GM12892 (cell line): ENCODE measurements around the gene NIPAL4.

Experiments
- POLR2A ChIP-seq: IDR thresholded peaks from 2 replicates; pipeline ENCODE4 v1.6.1; 2011; ENCODE audit warnings: low read depth, low read length, control low read depth
- POLR2AphosphoS5 ChIP-seq: IDR thresholded peaks from 2 replicates; pipeline ENCODE4 v1.6.1; 2011; ENCODE audit warnings: low read depth, low read length, control low read depth
- TAF1 ChIP-seq: IDR thresholded peaks from 2 replicates; pipeline ENCODE4 v1.6.1; 2011; ENCODE audit warnings: low read depth, mild to moderate bottlenecking, control low read depth, low read length, borderline replicate concordance

DNA sequence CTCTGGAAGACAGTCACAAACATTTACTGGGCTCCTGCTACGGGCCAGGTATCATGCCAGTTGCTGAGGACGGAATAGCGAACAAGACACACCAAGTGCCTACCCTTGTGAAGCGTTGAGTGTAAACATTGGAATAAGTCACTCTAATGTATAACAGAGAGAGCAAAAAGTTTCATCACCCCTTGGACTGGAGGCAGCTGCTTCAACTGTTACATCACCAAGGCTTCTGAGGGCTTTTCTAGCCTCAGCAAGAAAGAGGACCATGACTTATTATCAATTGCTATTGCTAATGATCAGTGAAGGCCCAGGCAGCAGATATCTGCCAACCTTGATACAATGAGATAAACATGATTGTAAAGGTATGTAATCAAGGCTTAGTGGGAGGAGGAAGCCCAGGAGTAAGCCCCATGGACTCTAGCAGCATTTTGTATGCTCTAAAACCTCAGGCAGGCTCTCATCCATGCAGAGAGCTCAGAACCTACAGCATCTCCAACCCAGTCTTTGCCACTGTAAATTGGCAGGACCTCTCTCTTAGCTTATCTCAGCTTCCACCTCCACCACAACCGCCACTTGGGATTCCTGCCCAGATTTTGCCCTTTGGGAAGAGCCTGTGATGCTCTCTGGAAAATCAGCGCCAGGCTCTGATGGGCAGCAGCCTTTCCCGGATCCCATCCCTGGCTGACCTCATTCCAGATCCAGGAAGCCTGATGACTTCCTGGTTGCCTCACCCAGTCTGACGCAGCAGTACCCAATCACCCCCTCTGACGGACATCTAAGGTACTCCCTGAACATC is 61.1 kb downstream of the NIPAL4 start:
- no peak for TF ChIP-seq POLR2AphosphoS5
- TF ChIP-seq POLR2A = no peak
- TF ChIP-seq TAF1 = no peak
